DMS153 treated with DMSO at 0.1 percent for 48 hours (cell line): ENCODE measurements around the gene ATOH8.
"Not testable (repeated sequence)": the region's sequence is repeated elsewhere in the genome, so short reads cannot be mapped to it uniquely, and the experiment has no call there.

Experiments
- DNase-seq: peaks from one replicate; lab custom pipeline; 2025; ENCODE audit not compliant: unreplicated experiment; lab: John Stamatoyannopoulos, UW

The ATOH8 gene

GRCh38 chr2:85822766-85823165 is 69.0 kb downstream of the ATOH8 start:
- DNase-seq = no peak

DNA sequence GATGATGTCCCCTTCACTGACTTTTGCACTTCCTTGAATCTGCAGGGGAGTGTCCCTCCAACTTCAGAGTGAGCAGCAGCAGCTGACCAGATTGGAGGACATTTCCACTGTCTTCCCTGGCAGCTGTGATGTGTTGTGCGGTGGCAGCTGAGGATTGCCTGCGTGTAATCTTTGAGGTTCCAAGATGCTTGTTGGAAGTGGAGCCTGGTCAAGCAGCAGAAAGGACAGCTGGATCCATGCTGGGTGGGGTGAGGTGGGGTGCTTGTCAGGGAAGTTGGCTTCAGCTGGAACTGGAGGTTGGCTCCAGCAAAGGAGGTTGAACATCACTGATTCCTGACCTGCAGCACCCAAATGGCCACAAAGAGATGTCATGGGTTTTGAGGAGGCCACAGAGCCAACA is 70.2 kb downstream of the ATOH8 start:
- no peak for DNase-seq

DNA sequence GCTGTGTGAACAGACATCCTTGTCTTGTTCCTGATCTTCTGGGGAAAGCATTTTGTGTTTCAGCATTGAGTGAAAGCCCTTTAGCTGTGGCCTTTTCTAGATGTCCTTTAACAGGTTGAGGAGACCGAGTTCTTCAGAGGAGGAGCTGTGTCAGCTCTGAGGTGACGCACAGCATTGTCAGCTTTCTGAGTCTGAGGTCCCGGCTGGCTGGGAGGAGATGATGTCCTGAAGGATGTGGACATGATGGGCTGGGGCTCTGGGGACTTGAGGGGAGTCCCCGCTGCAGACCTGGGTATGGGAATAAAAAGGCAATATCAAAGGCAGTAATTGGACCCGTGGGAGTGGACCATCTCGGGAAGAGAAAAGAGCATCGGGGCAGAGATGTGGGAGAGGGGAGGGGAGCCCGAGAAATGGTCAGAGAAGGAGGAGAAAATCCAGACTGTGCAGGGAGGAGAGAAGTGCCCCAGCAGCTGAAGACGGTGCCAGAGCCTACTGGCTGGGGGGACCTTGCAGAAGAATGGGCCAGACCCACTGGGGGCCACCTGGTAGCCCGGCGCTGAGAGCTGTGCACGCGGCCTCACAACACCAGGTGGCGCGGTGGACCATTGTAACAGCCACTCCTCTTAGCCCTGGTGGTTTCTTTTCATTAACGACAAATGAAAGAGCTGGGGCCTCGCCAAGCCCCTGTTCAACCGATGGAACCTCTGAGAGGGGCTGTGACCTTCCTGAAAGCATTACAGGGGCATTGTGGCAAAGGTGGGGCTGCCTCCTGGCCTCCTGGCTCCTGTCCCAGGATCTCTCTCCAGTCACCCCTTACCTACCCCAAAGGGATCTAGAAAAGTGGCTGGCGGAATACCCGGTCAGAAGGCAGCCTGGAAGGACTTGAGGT is 73.4 kb downstream of the ATOH8 start:
- peak; percentile 55 for DNase-seq

- DNase-seq = no peak
These were observed 74.2 kb downstream of the ATOH8 start for GRCh38 chr2:85827879-85828569.

GRCh38 chr2:85828725-85829124 is 74.9 kb downstream of the ATOH8 start:
- DNase-seq = no peak

- DNase-seq = not testable (repeated sequence)
These were observed 75.6 kb downstream of the ATOH8 start for GRCh38 chr2:85829394-85829793.

GRCh38 chr2:85830645-85831044 is 76.9 kb downstream of the ATOH8 start:
- DNase-seq = no peak

GRCh38 chr2:85831735-85832134 is 77.9 kb downstream of the ATOH8 start:
- DNase-seq = no peak

DNA sequence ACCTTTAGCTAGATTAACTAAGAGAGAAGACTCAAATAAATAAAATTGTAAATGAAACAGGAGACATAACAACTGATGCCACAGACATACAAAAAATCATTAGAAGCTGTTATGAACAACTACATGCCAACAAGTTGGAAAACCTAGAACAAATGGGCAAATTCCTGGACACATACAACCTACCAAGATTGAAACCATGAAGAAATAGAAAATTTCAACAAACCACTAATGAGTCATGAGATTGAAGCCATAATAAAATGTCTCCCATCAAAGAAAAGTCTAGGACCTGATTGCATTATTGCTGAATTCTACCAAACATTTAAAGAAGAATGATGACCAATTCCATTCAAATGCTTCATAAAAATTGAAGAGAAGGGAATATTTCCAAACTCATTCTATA is 80.7 kb downstream of the ATOH8 start:
- no peak for DNase-seq
